ENCODE results near the gene DVL3.

Gene DVL3

DNA sequence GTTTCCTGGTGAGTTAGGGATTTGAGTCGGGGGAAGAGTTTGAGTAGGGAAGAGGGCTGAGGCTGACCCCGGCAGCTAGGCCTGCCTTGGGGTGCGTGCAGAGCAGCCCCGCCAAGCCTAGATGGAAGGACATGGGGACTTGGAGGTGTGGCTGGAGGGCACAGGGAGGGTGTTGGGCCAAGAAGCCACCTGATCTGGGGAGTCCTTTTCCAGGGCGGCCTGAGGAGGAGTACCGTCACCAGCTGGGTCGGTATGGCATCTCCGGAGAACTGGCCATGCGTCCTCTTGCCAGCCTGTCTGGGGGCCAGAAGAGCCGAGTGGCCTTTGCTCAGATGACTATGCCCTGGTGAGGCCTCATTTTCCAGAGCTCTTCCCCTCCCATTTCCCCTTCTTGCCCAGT is 37.7 kb downstream of the DVL3 start:
- no peak for DNase-seq
- Mint-ChIP-seq H3K27me3 (no peaks in the 10 kb centered on the region), H3K4me1 (peaks cover 5% of the 10 kb centered on the region), H3K4me3 (no peak overlapping the region), H3K9me3 (no peaks in the 10 kb centered on the region), H3K36me3 (peaks cover 44% of the 10 kb centered on the region), H3K27ac (no peak overlapping the region)
- CTCF ChIA-PET = no interaction called here

- H3K4me1 Mint-ChIP-seq = no peaks in the 10 kb centered on the region
- no peak overlapping the region for H3K4me3 Mint-ChIP-seq
- CTCF ChIA-PET = interaction anchor here (4.2 kb wide), 1 partner anchor 34 kb away, joined by 15 read pairs; no protein-coding TSS in a partner anchor
- no peak for DNase-seq
- no peaks in the 10 kb centered on the region for H3K27me3 Mint-ChIP-seq
- no peaks in the 10 kb centered on the region for H3K9me3 Mint-ChIP-seq
- no peak overlapping the region for H3K27ac Mint-ChIP-seq
- peaks cover 34% of the 10 kb centered on the region for H3K36me3 Mint-ChIP-seq
Observed at GRCh38 chr3:184193991-184194539, 38.9 kb downstream of the DVL3 start.

DNA sequence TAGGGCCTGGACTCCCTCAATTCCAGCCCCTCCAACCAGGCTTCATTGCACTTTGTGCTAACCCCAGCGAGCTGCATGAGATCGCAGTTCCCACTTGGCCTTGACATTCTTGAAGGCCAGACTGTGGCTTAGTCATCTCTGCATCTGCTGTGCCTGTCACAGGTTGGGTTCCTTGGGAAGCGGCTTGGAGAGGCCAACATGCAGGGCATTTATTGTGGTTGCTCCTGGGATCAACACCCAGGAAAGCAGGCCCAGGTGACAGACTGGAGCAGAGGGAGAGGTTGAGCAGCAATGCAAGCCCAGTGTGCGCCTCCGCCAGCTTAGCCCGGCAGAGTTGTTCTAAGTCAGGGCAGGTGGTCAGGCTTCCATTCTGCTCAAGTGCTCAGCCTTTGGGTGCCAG is 41.4 kb downstream of the DVL3 start:
- Mint-ChIP-seq H3K27ac (no peak overlapping the region), H3K4me3 (no peak overlapping the region), H3K4me1 (no peaks in the 10 kb centered on the region), H3K36me3 (peaks cover 20% of the 10 kb centered on the region), H3K9me3 (no peaks in the 10 kb centered on the region), H3K27me3 (peaks cover 3% of the 10 kb centered on the region)
- no peak for DNase-seq
- CTCF ChIA-PET = interaction anchor here (4.2 kb wide), 1 partner anchor 31 kb away, joined by 15 read pairs; no protein-coding TSS in a partner anchor

- Mint-ChIP-seq H3K4me3 (no peak overlapping the region), H3K9me3 (no peaks in the 10 kb centered on the region), H3K36me3 (peaks cover 8% of the 10 kb centered on the region), H3K4me1 (no peaks in the 10 kb centered on the region), H3K27ac (no peak overlapping the region), H3K27me3 (peaks cover 6% of the 10 kb centered on the region)
- DNase-seq = no peak
- CTCF ChIA-PET = no interaction called here
Observed at GRCh38 chr3:184198509-184198908, 43.3 kb downstream of the DVL3 start.

DNA sequence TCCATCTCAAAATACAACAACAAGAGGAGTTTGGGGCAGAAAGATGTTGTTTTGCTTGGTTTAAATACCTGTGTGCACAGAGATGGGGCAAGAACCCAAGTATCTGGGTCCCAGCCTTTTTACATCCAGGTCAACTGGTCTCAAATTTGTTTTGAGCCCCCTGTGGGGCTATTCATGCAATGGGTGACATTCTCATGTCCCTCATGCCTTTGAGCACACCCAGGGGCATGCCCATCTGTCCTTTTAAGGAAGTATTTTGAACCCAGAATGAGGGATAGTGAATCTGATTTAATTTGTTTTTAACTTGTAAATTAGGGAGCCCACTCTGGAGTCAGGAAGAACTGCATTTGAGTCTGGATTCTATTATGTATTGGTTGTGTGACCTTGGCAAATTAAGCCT is 45.6 kb downstream of the DVL3 start:
- DNase-seq = no peak
- Mint-ChIP-seq H3K27me3 (peaks cover 16% of the 10 kb centered on the region), H3K9me3 (no peaks in the 10 kb centered on the region), H3K4me1 (no peaks in the 10 kb centered on the region), H3K36me3 (no peaks in the 10 kb centered on the region), H3K4me3 (no peak overlapping the region), H3K27ac (no peak overlapping the region)
- CTCF ChIA-PET = no interaction called here

DNA sequence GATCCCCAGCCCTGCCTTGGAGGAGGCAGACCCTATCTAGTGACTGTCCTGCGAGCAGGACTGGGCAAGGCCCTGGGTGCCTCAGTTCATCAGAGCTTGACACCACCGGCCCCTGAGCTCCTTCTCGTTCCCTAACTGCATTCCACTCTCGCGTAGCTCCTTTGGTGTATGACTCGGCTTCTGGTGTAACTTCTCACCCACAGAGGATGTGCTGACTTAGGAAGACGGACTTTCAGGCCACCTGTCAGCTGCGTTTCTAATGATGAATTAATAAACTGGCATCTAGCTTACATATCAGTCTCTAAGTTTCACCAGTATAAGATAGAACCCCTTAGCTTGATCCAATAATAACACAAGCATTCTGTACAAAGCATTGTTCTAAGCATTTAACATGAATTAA is 48.3 kb downstream of the DVL3 start:
- CTCF ChIA-PET = interaction anchor here (1.0 kb wide), 1 partner anchor 24 kb away, joined by 5 read pairs; no protein-coding TSS in a partner anchor
- no peak overlapping the region for H3K4me3 Mint-ChIP-seq
- no peaks in the 10 kb centered on the region for H3K36me3 Mint-ChIP-seq
- H3K4me1 Mint-ChIP-seq = no peaks in the 10 kb centered on the region
- no peak overlapping the region for H3K27ac Mint-ChIP-seq
- H3K27me3 Mint-ChIP-seq = peaks cover 30% of the 10 kb centered on the region
- no peak for DNase-seq
- no peaks in the 10 kb centered on the region for H3K9me3 Mint-ChIP-seq

DNA sequence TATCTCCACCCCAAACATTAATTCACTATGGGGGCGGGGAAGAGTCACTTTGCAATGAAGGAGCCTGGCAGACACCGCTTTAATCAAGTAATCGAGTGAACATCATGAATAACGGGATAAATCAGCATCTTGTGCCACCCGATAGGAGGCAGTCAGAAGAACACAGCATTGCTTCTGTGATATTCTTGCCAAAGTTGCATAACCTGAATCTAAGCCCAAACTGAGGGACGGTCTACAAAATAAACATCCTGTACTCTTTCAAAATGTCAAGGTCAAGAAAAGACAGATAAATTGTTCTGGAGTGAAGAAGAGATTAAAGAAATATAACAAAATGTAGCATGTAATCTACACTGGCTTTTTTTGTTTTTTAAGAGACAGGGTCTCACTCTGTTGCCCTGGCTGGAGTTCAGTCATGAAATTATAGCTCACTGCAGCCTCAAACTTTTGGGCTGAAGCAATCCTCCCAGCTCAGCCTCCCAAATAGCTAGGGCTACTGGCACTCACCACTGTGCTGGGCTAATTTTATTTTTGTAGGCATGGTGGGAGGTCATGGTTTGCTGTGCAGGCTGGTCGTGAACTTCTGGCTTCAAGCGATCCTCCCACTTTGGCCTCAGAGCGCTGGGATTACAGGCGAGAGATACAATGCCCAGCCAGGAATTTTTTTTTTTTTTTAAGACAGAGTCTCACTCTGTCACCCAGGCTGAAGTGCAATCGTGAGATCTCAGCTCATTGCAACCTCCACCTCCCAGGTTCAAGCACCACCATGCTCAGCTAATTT is 54.2 kb downstream of the DVL3 start:
- Mint-ChIP-seq H3K36me3 (no peaks in the 10 kb centered on the region), H3K4me3 (no peak overlapping the region), H3K27ac (no peak overlapping the region), H3K27me3 (peaks cover 24% of the 10 kb centered on the region), H3K9me3 (no peaks in the 10 kb centered on the region), H3K4me1 (no peaks in the 10 kb centered on the region)
- no peak for DNase-seq
- CTCF ChIA-PET = interaction anchor here (2.8 kb wide), 1 partner anchor 19 kb away, joined by 13 read pairs; no protein-coding TSS in a partner anchor

GRCh38 chr3:184211297-184211696 is 56.1 kb downstream of the DVL3 start:
- H3K4me1 Mint-ChIP-seq = no peaks in the 10 kb centered on the region
- H3K9me3 Mint-ChIP-seq = no peaks in the 10 kb centered on the region
- H3K4me3 Mint-ChIP-seq = no peak overlapping the region
- CTCF ChIA-PET = interaction anchor here (2.8 kb wide), 1 partner anchor 17 kb away, joined by 13 read pairs; no protein-coding TSS in a partner anchor
- no peak overlapping the region for H3K27ac Mint-ChIP-seq
- DNase-seq = no peak
- H3K36me3 Mint-ChIP-seq = no peaks in the 10 kb centered on the region
- peaks cover 22% of the 10 kb centered on the region for H3K27me3 Mint-ChIP-seq

DNA sequence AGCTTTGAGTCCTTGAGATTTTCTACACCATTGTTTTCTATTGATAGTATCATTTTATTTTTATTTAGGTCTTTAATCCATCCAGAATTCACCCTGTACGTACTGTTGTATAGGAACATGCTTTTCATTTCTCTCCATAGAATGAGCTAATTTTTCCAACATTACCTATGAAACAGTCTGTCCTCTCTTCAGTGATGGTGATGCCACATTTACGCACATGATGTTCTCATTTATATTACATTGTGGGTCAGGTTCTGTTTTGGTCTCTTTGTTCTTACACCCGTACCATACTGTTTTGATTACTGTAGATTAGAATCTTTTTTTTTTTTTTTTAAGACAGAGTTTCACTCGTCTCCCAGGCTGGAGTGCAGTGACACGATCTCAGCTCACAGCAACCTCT is 56.5 kb downstream of the DVL3 start:
- Mint-ChIP-seq H3K27ac (no peak overlapping the region), H3K27me3 (peaks cover 18% of the 10 kb centered on the region), H3K4me1 (no peaks in the 10 kb centered on the region), H3K4me3 (no peak overlapping the region), H3K36me3 (no peaks in the 10 kb centered on the region), H3K9me3 (no peaks in the 10 kb centered on the region)
- CTCF ChIA-PET = interaction anchor here (2.8 kb wide), 1 partner anchor 16 kb away, joined by 13 read pairs; no protein-coding TSS in a partner anchor
- no peak for DNase-seq

- H3K9me3 Mint-ChIP-seq = no peaks in the 10 kb centered on the region
- no peak overlapping the region for H3K27ac Mint-ChIP-seq
- no peak for DNase-seq
- CTCF ChIA-PET = interaction anchor here (1.5 kb wide), 1 partner anchor 8 kb away, joined by 5 read pairs; no protein-coding TSS in a partner anchor
- no peaks in the 10 kb centered on the region for H3K36me3 Mint-ChIP-seq
- H3K27me3 Mint-ChIP-seq = peaks cover 4% of the 10 kb centered on the region
- H3K4me1 Mint-ChIP-seq = no peaks in the 10 kb centered on the region
- no peak overlapping the region for H3K4me3 Mint-ChIP-seq
Observed at GRCh38 chr3:184218814-184219213, 63.6 kb downstream of the DVL3 start.

- CTCF ChIA-PET = no interaction called here
- no peaks in the 10 kb centered on the region for H3K36me3 Mint-ChIP-seq
- no peak overlapping the region for H3K27ac Mint-ChIP-seq
- DNase-seq = no peak
- H3K27me3 Mint-ChIP-seq = peaks cover 31% of the 10 kb centered on the region
- no peaks in the 10 kb centered on the region for H3K4me1 Mint-ChIP-seq
- H3K4me3 Mint-ChIP-seq = no peak overlapping the region
- H3K9me3 Mint-ChIP-seq = no peaks in the 10 kb centered on the region
Observed at GRCh38 chr3:184222521-184222920, 67.3 kb downstream of the DVL3 start.

All from activated naive CD4-positive, alpha-beta T cell treated with anti-CD3 and anti-CD28 coated beads, Interleukin-2, amount 10 ng/mL, durations not matched to agents 7 days and 5 days (primary cell).